ENCODE measurements around the gene TSPAN4.

TSPAN4 gene

DNA sequence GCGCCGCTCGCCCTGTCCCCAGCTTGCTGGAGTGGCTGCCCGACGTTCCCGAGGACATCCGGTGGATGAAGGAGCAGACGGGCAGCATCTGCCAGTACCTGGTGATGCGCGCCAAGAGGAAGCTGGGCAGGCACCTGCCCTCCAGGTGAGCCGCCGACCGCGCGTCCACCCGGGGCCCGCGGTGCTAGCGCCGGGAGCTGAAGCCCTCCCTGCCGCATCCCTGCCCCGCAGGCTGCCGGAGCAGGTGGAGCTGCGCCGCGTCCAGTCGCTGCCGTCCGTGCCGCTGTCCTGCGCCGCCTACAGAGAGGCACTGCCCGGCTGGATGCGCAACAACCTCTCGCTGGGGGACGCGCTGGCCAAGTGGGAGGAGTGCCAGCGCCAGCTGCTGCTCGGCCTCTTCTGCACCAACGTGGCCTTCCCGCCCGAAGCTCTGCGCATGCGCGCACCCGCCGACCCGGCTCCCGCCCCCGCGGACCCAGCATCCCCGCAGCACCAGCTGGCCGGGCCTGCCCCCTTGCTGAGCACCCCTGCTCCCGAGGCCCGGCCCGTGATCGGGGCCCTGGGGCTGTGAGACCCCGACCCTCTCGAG is 18.3 kb upstream of the TSPAN4 start:
- DNase-seq: peak; percentile 40 to 87

DNA sequence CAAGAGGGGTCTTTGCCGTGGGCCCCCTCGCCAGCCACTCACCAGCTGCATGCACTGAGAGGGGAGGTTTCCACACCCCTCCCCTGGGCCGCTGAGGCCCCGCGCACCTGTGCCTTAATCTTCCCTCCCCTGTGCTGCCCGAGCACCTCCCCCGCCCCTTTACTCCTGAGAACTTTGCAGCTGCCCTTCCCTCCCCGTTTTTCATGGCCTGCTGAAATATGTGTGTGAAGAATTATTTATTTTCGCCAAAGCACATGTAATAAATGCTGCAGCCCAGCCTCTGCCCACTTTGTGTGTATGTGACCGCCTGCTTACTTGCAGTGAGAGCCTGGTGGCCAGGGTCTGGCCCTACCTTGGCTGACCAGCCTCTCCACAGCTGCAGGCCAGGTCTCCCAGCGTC is 17.7 kb upstream of the TSPAN4 start:
- DNase-seq: peak in 1 of 2 experiments; percentile 69

DNA sequence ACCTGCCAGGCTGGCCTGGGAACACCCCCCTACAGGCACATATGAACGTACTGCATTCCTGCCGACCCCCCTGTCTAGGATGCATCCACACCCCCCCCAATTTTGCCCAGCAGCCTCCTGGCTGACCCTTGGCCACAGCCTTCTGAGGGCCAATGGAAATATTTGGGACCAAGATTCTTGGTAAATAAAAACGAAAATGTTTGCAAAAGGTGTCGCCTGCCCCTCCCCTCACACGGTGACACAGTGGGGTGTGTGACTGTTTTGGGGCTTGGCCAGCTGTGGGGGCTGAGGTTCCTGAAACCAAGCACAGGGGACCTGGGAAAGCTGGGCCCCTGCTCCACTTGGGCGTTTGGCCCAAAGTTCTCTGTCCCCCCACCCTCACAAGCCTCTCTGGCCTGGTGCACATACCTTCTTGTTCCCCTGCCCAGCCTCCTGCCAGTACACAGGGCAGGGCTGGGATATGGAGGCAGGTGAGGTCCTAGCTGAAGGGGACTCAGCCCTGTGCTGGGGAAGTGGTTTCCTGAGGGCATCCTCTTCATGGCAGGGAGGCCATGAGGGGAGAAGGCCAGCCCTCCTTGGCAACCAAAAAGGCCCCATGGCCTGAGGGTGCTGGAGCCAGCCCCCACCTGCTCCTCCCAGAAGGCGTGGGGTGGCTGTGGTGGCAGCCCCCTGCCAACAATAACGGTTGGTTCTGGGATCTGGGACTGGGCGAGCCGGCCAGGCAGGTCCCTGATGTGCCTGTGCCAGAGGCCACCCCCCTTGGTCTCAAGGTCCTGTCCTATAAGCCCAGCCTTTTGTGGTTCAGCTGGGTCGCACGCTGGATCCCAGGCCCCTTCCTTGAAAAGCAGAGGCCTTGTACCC is 17.1 kb upstream of the TSPAN4 start:
- no peak for DNase-seq

DNA sequence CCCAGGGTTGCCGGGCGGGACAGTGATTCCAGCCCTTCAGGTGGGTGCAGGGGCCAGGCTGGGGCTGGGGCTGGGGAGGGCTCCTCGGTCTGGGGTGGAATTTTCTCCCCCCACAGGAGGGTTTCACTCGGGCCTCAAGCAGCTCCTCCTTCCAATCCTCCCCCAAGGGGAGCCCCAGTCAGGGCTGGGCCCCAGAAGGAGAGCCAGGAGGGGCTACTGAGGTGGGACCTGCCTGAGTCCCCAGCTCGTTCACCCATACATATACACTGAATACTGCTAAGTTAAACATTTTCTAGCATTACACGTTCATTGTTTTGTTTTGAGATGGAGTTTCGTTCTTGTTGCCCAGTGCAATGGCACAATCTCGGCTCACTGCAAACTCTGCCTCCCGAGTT is 16.4 kb upstream of the TSPAN4 start:
- DNase-seq: no peak

DNA sequence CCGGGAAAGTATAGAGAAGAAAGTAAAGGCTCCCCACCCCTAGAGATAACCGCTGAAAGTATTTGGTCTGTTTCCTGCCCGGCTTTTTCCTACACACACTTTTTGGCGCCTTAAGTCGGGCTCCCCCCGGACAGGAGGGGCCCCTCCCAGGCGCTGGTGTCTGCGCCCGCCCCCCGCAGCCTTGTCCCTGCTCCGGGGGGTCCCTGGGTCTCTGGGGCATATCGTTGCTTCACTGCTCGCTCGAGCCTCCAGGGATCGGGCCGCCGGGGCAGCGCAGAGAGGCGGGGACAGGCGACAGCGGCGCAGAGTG is 15.9 kb upstream of the TSPAN4 start:
- no peak for DNase-seq

DNA sequence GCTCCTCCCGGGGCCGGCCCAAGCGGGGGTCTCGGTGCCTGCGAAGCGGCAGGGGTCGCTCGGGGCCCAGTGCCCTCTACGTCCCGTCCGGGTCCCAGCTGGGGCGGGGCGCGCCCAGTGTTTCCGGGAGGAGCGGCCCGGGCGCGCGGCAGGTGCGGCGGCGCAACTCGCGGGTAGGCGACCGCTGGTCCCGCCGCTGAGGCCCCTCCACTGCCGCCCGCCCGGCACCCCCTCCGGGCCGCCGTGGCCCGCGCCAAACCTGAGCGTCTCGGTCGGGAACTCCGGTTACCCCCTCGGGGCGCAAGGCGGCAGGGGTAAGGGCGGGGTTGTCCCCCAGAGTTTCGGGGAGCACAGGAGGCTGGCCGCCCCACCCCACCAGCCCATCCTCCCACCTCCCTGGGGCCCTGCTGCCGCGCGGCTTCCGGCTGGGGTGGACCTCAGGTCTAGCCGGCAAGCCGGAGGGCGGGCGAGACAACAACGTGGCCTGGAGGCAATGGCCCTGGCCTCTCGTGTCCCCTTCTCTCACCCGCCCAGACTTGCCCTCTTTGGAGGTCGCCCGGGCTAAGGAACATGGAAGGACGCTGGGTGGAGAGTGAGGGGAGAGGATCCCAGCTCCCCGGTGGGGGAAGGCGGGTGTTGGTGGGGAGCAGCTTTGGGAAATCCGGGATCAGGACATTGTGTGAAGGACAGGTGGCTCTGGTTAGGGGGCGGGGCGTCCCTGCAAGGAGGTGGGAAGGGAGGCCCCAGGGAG is 15.3 kb upstream of the TSPAN4 start:
- DNase-seq: peak; percentile 62 to 81

DNA sequence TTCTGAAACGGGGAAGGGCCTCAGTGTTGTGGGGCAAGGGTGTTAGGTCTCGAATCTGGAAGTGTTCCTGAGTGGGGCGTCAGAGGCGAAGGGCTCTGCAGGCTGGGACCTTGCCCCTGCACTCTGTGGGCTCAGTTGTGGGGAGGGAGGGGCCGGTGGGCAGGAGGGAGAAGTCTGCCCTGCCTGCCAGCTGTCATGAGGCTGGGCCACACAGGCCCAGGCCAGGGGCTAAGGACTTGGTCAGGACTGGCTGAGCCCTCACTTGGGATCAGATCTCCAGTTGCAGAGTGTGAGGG is 14.8 kb upstream of the TSPAN4 start, which contains the start of gene CRACR2B:
Gene CRACR2B (plus strand): TSS at position 23 of the 296 bp plus-strand sequence. CDS start 689 bp downstream, outside the sequence.
- no peak for DNase-seq

DNA sequence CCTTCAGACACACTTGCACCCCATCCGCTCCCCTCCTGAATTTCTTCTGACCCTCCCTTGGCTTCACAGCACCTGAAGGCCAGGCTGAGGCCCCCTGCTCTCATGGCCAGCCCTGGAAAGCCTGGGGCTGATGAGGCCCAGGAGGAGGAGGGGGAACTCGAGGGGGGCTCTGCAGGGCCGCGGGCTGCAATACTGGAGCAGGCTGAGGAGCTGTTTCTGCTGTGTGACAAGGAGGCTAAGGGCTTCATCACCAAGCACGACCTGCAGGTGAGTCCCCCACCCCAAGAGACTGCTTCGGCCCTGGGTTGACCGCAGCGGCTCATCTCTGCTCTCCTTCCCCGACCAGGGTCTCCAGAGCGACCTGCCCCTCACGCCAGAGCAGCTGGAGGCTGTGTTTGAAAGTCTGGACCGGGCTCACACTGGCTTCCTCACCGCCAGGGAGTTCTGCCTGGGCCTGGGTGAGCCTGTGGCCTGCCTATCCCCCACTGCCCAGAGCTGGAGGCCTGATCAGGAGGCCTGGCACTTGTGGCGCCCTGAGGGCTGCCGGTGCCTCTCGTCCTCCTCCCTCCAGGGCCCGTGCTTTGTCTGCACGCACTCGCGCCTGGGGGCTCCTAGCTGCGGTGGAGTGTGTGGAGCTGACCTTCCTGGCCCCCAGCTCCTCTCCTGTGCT is 14.0 kb upstream of the TSPAN4 start:
- DNase-seq: no peak

DNA sequence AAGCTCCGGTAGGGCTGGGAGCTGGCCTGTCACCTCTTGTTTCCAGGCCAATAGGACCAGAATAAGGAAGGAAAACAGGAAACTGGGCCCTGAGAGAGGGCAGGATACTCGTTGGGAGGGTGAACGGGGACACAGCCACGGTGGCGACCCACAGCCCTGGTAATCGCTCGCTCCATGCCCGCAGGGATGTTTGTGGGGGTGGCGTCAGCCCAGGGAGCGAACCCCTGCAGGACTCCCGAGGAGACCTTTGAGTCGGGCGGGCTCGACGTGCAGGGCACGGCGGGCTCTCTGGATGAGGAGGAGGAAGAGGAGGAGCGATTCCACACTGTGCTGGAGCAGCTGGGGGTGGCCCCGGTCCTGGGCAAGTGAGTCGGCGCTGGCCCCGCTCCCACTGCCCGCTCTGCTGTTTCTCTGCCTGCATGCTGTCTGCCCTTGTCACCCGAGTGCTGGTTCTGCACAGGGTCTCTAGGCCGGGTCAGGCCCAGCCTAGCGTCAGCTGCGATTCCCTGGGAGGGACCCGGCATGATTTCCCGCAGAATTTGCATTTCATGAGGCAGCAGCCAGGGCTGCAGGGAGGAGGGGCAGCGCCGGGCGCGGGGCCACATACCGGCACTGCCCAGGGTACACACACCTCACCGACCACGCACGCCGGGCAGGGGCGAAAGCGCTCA is 13.3 kb upstream of the TSPAN4 start:
- peak; percentile 78 to 95 for DNase-seq

DNA sequence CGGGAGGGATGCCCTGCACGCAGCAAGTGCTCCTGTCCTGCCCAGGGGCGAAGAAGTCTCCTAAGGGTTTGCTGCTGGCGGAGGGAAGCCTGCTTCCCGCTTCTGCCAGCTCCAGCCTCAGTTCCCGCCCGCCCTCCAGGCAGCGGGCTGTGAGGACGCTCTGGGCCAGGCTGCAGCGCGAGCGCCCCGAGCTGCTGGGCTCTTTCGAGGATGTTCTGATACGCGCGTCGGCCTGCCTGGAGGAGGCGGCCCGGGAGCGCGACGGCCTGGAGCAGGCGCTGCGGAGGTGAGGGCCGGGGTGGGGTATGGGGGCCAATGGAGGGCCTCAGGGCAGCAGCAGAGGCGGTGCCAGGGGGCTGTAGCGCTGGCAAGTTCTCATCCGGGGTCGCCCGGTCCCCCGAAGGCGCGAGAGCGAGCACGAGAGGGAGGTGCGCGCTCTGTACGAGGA is 12.8 kb upstream of the TSPAN4 start:
- DNase-seq: peak in 1 of 2 experiments; percentile 82

DNA sequence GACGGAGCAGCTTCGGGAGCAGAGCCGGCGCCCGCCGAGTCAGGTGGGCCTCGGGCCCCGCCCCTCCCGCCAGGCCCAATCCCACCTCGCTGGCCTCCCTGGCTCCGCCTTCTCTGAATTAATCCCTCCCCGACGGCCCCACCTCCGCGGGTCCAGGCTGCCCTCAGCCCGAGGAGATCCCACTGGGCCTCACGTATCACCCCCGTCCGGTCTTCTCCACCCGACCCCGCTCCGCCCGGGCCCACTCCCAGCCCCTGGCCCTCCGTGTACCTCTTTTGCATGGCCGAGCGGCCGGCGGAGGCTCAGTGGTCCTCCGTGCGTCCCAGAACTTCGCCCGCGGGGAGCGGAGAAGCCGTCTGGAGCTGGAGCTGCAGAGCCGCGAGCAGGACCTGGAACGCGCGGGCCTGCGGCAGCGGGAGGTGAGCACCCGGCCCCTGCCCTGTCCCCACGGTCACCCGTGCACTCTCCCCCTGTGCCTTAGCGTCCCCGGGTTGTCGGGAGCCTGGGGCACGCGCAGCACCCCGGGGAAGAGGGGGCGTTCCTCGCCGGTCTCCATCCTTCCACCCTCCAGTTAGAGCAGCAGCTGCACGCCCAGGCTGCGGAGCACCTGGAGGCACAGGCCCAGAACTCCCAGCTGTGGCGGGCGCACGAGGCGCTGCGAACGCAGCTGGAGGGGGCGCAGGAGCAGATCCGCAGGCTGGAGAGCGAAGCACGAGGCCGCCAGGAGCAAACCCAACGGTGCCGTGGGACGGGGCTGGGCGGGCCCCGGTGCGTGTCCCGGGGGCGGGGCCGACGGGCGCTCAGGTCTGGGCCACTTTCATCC is 12.1 kb upstream of the TSPAN4 start:
- peak; percentile 71 to 95 for DNase-seq

DNA sequence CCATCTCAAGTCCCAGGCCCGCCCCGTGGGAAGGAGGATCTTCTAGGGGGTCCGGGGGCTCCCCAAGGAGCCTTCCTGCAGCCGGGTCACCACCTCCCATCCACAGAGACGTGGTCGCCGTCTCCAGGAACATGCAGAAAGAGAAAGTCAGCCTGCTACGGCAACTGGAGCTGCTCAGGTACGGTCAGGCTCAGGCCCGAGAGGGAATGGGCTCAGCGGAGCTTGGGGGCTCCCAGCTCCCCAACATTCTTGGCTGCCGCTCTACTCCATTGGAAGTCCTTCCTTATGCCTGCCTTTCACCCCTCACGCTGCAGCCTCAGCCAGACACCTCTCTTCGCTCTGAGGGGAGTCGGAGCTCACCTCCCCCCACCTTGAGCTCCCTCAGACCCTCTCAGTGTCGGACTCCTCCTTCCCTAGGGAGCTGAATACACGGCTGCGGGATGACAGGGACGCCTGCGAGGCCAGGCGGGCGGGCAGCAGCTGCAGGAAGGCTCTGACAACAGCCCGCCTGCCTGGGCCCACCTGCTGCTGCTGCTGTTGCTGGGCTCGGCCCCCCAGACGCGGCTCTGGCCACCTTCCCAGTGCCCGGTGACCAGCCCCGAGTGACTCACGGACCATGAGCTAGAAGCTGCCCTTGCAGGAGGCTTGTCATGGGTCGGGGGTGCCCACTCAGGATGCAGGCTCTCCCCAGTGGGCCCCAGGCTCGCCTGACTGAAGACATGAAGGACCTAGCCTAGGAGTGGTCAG is 11.4 kb upstream of the TSPAN4 start:
- no peak for DNase-seq

DNA sequence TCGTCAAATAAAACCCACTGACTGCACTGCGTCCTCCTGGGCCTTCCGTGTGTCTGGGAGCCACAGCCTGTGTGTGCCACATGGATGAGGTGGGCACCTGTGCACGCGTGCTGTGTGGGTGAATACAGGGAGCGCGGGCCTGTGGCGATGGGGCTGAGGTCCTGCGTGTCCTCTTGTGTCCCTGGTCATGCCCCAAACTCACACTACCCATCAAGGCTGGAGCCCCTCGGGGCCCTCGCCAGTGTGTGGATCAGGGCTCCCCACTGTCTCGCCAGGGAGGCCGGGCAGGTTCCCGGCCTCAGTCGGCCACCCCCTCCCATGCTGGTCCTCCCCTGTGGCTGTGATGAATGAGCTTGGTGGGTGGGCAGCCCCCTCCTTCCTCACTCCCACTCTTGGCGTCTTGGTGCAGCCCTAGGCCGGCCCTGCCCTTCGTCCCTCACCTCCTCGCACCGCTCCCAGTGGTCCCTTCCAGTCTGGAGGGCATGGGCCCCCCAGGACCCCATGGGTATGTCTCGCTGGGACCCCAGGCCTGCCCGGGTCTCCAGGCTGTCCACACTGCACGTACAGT is 10.6 kb upstream of the TSPAN4 start:
- DNase-seq: no peak

DNA sequence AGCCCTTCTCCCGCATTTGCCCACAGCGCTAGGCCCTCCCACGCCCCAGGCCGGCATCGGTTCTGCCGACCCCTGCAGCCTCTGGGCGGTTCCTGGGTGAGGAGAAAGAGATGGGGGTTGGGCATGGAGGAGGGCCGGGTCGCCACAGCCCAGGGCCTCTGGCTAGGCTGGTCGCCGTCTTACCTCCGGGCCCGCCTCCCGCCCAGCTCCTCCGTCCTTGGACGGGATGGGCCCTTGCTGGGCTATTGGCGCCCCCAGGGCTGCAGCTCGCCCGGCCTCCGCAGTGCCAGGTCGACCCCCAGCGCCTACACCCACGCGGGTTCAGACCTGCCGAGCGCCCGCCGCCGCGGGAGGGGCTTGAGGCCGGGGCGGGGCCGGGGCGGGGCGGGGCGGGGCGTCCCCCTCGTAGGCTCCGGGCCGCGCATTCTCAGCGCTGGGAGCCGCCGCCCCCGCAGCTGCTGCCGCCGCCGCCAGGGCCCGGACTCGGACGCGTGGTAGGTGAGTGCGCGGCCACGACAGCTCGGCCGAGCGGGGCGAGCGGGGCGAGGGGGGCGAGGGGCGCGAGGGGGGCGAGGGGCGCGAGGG is 10.0 kb upstream of the TSPAN4 start, which contains the start of gene CD151:
Gene CD151 (plus strand): TSS at position 424 of the 585 bp plus-strand sequence. CDS start 3,118 bp downstream, outside the sequence.
- peak in 1 of 2 experiments; percentile 85 for DNase-seq

DNA sequence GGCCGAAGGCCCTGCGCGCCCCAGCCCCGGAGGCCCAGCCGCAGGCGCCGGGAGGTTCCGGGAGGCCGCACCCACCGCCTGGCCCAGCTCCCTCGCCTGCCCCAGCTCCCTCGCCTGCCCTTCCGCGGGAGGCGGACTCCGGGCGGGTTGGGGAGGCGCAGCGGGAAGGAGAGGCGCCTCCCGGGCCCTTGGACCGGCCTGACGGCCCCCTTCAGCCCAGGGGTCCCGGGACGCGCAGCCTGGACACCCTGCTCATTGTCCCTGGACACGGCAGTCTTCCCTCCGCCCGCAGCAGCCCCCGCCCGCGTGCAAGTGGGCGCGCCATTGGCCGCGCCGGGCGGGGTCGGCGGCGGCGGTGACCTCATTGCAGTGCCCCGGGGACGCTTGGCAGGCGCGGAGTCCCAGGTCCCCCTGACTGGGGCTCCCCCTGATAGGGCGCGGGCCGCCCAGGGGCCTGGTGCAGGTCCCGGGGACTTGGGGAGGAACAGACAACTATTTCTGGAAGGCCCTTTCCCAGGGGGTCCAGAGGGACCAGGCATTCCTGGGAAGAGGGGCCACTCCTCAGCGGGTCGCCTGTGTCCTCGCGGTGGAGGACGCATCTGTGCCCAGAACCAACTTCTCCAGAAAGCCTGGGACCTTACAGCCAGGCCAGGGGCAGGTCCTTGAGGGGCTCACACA is 9.4 kb upstream of the TSPAN4 start:
- DNase-seq: peak in 1 of 2 experiments; percentile 84

DNA sequence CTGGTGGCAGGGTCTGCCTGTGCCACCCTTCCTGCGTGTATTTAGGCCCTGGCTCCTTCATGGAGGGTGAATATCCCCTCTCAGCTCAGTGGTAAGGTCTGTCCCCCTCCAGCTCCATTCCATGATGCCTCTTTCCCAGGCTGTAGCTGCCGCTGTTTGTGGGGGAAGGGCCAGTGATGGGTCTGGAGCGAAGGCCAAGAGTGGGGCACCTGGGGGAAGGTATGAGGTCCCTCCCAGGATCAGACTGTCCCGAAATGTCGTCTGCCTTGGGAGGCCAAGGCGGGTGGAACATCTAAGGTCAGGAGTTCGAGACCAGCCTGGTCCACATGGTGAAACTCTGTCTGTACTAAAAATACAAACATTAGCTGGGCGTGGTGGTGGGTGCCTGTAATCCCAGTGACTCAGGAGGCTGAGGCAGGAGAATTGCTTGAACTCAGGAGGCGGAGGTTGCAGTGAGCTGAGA is 8.8 kb upstream of the TSPAN4 start:
- no peak for DNase-seq

DNA sequence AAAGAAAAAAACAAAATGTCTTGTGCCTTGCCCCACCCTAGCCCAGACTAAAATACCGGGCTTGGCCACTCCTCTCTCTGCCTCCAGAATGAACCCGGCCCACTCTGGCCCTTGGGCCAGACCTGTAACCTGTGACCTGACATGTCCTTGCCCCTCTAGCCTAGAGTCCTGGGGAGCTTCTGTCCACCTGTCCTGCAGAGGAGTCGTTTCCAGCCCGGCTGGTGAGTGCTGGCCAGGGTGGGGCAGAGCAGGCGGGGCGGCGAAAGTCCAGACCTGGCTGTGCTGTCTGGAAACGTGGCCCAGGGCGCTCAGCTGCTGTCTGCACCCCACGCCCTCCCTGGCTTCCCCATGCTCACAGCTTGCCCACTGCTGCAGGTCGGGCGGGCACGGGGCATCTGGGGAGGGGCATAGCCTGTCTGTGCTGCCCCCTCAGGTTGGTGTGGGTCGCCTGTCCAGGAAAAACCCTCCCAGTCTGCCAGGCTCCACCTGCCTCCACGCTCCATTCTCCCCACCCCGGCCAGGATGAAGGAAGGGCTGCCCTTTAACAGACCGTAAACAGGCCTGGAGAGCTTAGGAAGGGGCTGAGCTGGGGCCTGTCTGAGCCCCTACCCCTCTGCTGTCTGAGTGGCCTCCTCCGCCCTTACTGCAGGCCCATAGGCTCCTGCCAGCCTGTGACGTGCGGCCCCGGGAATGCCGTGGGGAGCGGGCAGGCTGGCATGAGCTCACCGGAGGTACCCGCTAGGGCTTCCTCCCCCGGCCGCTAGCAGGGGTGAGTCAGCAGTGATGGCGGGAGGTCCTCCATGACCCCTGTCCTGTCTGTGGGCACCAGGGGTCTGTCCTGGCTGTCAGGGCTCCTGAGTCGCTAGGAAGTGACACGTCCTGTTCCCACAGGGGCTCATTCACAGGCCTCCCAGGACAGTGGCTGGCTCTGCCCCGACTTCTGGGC is 8.0 kb upstream of the TSPAN4 start:
- no peak for DNase-seq

DNA sequence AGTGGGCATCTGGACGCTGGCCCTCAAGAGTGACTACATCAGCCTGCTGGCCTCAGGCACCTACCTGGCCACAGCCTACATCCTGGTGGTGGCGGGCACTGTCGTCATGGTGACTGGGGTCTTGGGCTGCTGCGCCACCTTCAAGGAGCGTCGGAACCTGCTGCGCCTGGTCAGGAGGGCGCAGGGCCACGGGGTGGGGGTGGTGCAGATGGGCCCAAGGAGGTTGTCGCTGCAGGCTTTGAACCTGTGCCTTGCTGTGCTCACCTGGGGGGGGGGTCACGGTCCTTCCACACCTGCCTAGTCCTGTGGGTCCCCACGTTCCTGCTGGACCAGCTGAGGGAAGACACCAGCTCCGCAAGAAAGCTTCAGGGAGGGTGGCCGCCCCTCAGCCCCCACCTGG is 6.4 kb upstream of the TSPAN4 start:
- DNase-seq: no peak

All from NCI-H526 (cell line).